GM20431 (cell line): ENCODE results near the gene ABTB1.

ENCODE experiments used
- in situ Hi-C: fragments of 300-500 bp; cut with MseI, MboI; formaldehyde crosslinking; loops from one replicate; pipeline ENCODE4 v1.15.0; 2020; ENCODE audit warnings: low sequenced_read_pairs; ENCODE audit not compliant: unreplicated experiment

ABTB1 gene

GRCh38 chr3:127714125-127714571 lies 41.4 kb downstream of the ABTB1 start:
- in situ Hi-C loops = no loop called here

- in situ Hi-C loops = no loop called here
These were observed 42.1 kb downstream of the ABTB1 start for GRCh38 chr3:127714866-127715265.

- in situ Hi-C loops = no loop called here
These were observed 42.8 kb downstream of the ABTB1 start for GRCh38 chr3:127715532-127715931.

GRCh38 chr3:127716384-127716783 lies 43.6 kb downstream of the ABTB1 start:
- in situ Hi-C loops = no loop called here

GRCh38 chr3:127717357-127718244 lies 44.8 kb downstream of the ABTB1 start:
- in situ Hi-C loops = no loop called here

- in situ Hi-C loops = no loop called here
These were observed 45.6 kb downstream of the ABTB1 start for GRCh38 chr3:127718245-127718915.

- in situ Hi-C loops = no loop called here
These were observed 46.2 kb downstream of the ABTB1 start for GRCh38 chr3:127718916-127719290.

- in situ Hi-C loops = no loop called here
These were observed 46.6 kb downstream of the ABTB1 start for GRCh38 chr3:127719369-127719768.

- in situ Hi-C loops = no loop called here
These were observed 47.5 kb downstream of the ABTB1 start for GRCh38 chr3:127720161-127720823.

GRCh38 chr3:127720985-127721935 lies 48.5 kb downstream of the ABTB1 start:
- in situ Hi-C loops = no loop called here

GRCh38 chr3:127722091-127722784 lies 49.5 kb downstream of the ABTB1 start:
- in situ Hi-C loops = no loop called here

- in situ Hi-C loops = no loop called here
These were observed 50.3 kb downstream of the ABTB1 start for GRCh38 chr3:127723011-127723567.

- in situ Hi-C loops = no loop called here
These were observed 54.1 kb downstream of the ABTB1 start for GRCh38 chr3:127726894-127727293.

GRCh38 chr3:127728417-127729015 lies 55.8 kb downstream of the ABTB1 start:
- in situ Hi-C loops = no loop called here

GRCh38 chr3:127729556-127730056 lies 56.9 kb downstream of the ABTB1 start:
- in situ Hi-C loops = no loop called here

GRCh38 chr3:127730171-127730570 lies 57.4 kb downstream of the ABTB1 start:
- in situ Hi-C loops = no loop called here
